ENCODE results near the gene ANKRD9.

GRCh38 chr14:102491366-102491765, 18.2 kb downstream of the ANKRD9 start:
- TF ChIP-seq CTCF (IDR thresholded peaks at IDR 0.05), result no peak
- TF ChIP-seq POLR2AphosphoS5 (IDR thresholded peaks at IDR 0.05; ENCODE audit: insufficient read depth in 1 of 2, low read depth in 1 of 2), result no peak
